Prostate gland (tissue), 2 donors: Measurements from ENCODE around the gene NR2C1. TPM values are rescaled to one million over a fixed set of nuclear protein-coding genes. Genes with fewer than 3 reads are reported as not detected.

Experiments used
- DNase-seq: peaks from one replicate; pipeline ENCODE4 v3.0.0-alpha.2; 2019; ENCODE audit warnings: low spot score
- H3K27ac ChIP-seq, 2 donors: fragments of 200-600 bp; sonication (generic); 2 replicates each; pipeline ENCODE4 v1.5.1; 2017 to 2019
- H3K27me3 ChIP-seq: fragments of 200-600 bp; sonication (generic); replicated peaks from 2 replicates; pipeline ENCODE4 v1.5.1; 2019; ENCODE audit not compliant: insufficient read depth
- H3K36me3 ChIP-seq, 2 donors: fragments of 200-600 bp; sonication (generic); 1 replicate in 1 of 2; 2 replicates in 1 of 2; pipeline versions ENCODE4 v1.5.1 to v1.8.1; 2017 to 2019
- H3K4me1 ChIP-seq: fragments of 200-600 bp; sonication (generic); replicated peaks from 2 replicates; pipeline ENCODE4 v1.5.1; 2019
- H3K4me3 ChIP-seq, 2 donors: fragments of 200-600 bp; sonication (generic); 2 replicates each; pipeline ENCODE4 v1.5.1; 2017 to 2019
- H3K9me3 ChIP-seq: fragments of 200-600 bp; sonication (generic); 2 replicates; pipeline ENCODE4 v1.5.1; 2017
- POLR2A ChIP-seq: fragments of 450-650 bp; IDR thresholded peaks from one replicate; pipeline ENCODE4 v1.6.1; 2016; ENCODE audit warnings: antibody characterized with exemption, mild to moderate bottlenecking
- POLR2AphosphoS5 ChIP-seq: sonication (generic); formaldehyde crosslinking; IDR thresholded peaks from one replicate; pipeline ENCODE4 v1.6.1; 2017; ENCODE audit warnings: antibody characterized with exemption
- WGBS: methylation state at CpG from one replicate; pipeline ENCODE4 v1.1.5; 2018; 5-methylcytosine and 5-hydroxymethylcytosine counted together
- intact Hi-C: fragments of 100-400 bp; cut with DNase I; formaldehyde crosslinking; loops from one replicate; pipeline ENCODE4 v1.14.2; 2022
- total RNA-seq, 2 donors: library from RNA; depleted of rRNA; stranded (reverse); fragments of >200 nt; gene quantifications; one replicate each; pipeline ENCODE4 v1.1.0, GENCODE V29; 2016
- TF ChIP-seq, protein P1 (sequence below), 4 experiments: fragments of 200-600 bp in 2 of 4; fragments of 450-650 bp in 2 of 4; sonication (generic) in 2 of 4; IDR thresholded peaks; 1 replicate in 3 of 4; 2 replicates in 1 of 4; pipeline ENCODE4 v1.5.1; 2016 to 2019; ENCODE audit warnings: antibody characterized with exemption in 4 of 4, mild to moderate bottlenecking in 2 of 4, moderate library complexity in 2 of 4

NR2C1 gene
- 10 to 100 TPM; 18.7 to 54.0 TPM for total RNA-seq

DNA sequence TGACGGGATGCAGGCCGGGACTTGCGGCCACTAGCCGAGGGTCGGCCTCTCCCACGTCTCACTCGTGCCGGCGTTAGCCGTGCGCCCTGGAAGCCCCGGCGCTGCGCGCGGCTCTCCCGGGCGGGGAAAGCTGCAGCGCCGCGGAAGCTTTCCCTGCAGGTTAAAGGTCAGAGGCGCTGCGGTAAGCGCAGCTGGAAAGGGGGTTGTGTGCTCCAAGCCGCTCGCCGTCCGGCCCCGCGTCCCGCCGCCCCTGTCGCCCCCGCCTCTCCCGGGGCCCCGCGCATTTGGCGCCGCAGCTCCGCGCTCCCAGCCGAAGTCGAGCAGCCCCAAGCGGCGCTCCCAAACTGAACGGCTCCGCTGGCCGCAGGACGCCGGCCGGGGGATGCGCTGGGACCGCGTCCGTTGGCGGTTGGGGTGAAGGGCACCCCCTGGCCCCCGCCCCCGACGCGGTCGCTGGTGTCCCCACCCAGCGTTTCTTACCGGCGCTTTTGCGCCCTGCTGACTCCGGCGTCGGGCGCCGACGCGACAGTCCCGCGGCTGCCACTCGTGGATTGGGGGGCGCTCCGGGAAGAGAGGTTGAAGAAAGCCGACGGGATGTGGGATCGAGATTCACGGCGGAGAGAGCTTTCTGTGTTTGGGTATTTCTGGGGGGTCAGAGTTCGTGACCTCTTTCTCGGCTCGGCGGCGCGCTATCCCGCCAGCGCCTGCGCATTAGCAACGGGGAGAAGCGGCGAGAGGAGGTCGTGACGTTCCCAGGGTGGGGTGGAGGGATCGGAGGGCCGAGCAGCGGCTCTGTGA, at the start of gene NR2C1:
Gene NR2C1, minus strand, starts transcription at position 719 of the 798 bp plus-strand sequence. CDS start 6,234 bp downstream, outside the sequence.
- TF ChIP-seq POLR2AphosphoS5 (peak; percentile 89), POLR2A (peak; percentile 33)
- TF ChIP-seq, protein P1, sequence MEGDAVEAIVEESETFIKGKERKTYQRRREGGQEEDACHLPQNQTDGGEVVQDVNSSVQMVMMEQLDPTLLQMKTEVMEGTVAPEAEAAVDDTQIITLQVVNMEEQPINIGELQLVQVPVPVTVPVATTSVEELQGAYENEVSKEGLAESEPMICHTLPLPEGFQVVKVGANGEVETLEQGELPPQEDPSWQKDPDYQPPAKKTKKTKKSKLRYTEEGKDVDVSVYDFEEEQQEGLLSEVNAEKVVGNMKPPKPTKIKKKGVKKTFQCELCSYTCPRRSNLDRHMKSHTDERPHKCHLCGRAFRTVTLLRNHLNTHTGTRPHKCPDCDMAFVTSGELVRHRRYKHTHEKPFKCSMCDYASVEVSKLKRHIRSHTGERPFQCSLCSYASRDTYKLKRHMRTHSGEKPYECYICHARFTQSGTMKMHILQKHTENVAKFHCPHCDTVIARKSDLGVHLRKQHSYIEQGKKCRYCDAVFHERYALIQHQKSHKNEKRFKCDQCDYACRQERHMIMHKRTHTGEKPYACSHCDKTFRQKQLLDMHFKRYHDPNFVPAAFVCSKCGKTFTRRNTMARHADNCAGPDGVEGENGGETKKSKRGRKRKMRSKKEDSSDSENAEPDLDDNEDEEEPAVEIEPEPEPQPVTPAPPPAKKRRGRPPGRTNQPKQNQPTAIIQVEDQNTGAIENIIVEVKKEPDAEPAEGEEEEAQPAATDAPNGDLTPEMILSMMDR (IDR thresholded peaks at IDR 0.05), result peak in 2 of 4 experiments; percentile 33 to 90
- intact Hi-C loops, result loop anchor here (5.0 kb wide), 2 partner anchors 144 to 399 kb away; partner anchors contain the start of genes FGD6, METAP2 and VEZT
- WGBS, result under 1% methylated on average over 96 of the region's 99 CpGs

DNA sequence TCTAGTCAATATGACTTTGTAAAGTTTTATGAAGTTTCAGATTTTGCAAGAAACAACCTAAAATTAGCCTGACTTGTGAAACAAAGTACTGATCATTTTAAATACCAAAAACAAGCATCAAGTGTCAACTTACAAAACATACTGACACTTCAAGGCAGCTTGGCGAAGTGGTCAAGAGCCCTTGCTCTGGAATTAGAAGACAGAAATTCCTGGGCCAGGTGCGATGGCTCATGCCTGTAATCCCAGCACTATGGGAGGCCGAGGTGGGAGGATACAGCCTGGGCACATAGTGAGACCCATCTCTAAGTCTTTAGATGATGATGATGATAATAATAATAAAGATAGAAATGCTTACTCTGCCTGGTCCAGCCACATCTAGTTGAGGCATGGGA, 45.4 kb upstream of the NR2C1 start:
- H3K4me1 ChIP-seq, result peaks cover 3% of the 10 kb centered on the region
- no peaks in the 10 kb centered on the region for H3K9me3 ChIP-seq
- intact Hi-C loops, result loop anchor here (5.0 to 10.0 kb wide), 2 partner anchors 354 to 416 kb away; partner anchors contain the start of gene METAP2
- TF ChIP-seq POLR2A, result no peak
- TF ChIP-seq, protein P1 (IDR thresholded peaks at IDR 0.05), result no peak
- no peak for TF ChIP-seq POLR2AphosphoS5
- no peaks in the 10 kb centered on the region for H3K27me3 ChIP-seq
- WGBS, result 75% methylated on average over 3 of the region's 3 CpGs
- no peak for DNase-seq
- no peak overlapping the region for H3K4me3 ChIP-seq
- H3K36me3 ChIP-seq, result no peaks in the 10 kb centered on the region
- H3K27ac ChIP-seq, result no peak overlapping the region

More for the DNA sequence above, at the start of gene NR2C1:
- no peaks in the 10 kb centered on the region for H3K9me3 ChIP-seq
- H3K4me3 ChIP-seq, result peak within 1 kb of the TSS; percentile 73 to 91
- H3K27ac ChIP-seq, result peak within 1 kb of the TSS; percentile 62 to 86
- H3K36me3 ChIP-seq, result no peaks in the 10 kb centered on the region
- H3K27me3 ChIP-seq, result no peaks in the 10 kb centered on the region
- DNase-seq, result peak; percentile 87
- H3K4me1 ChIP-seq, result no peaks in the 10 kb centered on the region

DNA sequence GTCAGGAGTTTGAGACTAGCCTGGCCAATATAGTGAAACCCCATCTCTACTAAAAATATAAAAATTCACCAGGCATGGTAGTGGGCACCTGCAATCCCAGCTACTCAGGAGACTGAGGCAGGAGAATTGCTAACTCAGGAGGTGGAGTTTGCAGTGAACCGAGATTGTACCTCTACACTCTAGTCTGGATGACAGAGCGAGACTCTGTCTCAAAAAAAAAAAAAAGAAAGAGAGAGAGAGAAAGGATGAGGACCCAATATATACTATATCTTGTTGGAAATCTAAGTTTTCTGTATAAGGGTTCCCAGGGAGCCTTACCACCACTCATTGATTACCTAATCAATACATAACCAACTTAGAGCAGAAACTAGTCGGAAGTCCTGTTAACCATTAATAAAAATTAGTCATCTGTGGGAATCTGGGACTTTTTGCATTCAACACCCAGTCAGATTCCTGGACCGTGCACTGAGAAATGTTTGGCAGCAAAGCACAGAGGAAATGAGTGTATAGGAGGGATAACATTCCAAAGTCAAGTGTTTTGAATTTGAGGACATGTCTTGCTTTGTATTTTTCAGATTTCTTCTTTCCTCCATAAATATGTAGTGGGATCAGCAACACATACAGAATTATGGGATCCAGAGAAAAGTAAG, 44.8 kb upstream of the NR2C1 start:
- TF ChIP-seq, protein P1 (IDR thresholded peaks at IDR 0.05), result no peak
- no peak for TF ChIP-seq POLR2AphosphoS5
- no peaks in the 10 kb centered on the region for H3K27me3 ChIP-seq
- intact Hi-C loops, result loop anchor here (5.0 to 10.0 kb wide), 2 partner anchors 354 to 417 kb away; partner anchors contain the start of gene METAP2
- no peak for DNase-seq
- no peak overlapping the region for H3K4me3 ChIP-seq
- 53% methylated on average over 4 of the region's 4 CpGs for WGBS
- H3K27ac ChIP-seq, result no peak overlapping the region
- no peaks in the 10 kb centered on the region for H3K9me3 ChIP-seq
- H3K4me1 ChIP-seq, result peaks cover 3% of the 10 kb centered on the region
- no peaks in the 10 kb centered on the region for H3K36me3 ChIP-seq

DNA sequence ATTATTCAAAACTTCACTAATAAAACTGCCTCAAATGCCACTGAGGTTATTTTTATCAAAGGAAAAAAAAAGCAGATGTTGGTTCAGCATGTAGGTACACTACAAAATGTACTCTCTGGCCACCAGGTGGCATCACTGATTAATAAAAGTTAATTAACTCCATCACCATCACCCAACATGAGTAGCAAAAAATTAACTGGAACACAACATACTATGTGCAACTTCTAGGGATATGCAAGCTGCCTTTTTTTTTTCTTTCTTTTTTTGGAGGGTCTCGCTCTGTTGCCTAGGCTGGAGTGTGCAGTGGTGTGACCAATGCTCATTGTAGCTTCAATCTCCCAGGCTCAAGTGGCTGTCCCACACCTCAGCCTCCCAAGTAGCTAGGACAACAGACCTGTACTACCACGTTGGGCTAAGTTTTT, 43.8 kb upstream of the NR2C1 start:
- peak overlapping the region; percentile 30 to 36 for H3K27ac ChIP-seq
- intact Hi-C loops, result loop anchor here (2.0 to 10.0 kb wide), 4 partner anchors 100 to 418 kb away; partner anchors contain the start of genes FGD6, METAP2 and VEZT

More for the DNA sequence above, 43.8 kb upstream of the NR2C1 start:
- DNase-seq, result peak; percentile 78
- Histone ChIP-seq H3K36me3 (no peaks in the 10 kb centered on the region), H3K9me3 (no peaks in the 10 kb centered on the region), H3K27me3 (no peaks in the 10 kb centered on the region), H3K4me1 (peaks cover 3% of the 10 kb centered on the region), H3K4me3 (no peak overlapping the region)
- TF ChIP-seq POLR2A (no peak), POLR2AphosphoS5 (peak; percentile 70)
- TF ChIP-seq, protein P1 (IDR thresholded peaks at IDR 0.05), result peak; percentile 47 to 93 (median 88)
- WGBS, result 43% methylated on average over 2 of the region's 2 CpGs
